ENCODE measurements around the gene AFF3. TPM values are rescaled to one million over a fixed set of nuclear protein-coding genes. Genes with fewer than 3 reads are reported as not detected.

The AFF3 gene
- total and polyA plus RNA-seq, 3 donors from 2014 or later = 18.0 to 34.4 (median 27.1) TPM

DNA sequence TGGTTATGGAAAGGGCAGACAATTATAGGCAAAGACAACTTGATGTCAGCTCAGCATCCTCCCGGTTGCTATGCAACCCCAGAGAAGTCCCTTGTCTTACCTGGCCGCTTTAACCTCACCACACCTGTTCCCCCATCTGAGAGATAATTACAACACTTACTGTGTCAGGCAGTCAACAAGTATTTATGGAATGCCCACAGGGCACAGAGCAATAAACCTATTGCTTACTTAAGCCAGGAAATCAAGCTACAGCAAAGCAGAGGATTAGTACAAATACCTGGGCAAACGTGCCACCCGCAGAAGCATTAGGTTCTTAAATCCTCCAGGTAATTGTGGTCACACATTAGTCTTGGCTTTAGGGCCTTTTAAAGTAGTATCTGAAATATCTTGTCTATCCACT is 332.2 kb downstream of the AFF3 start:
- TF ChIP-seq, protein P1, sequence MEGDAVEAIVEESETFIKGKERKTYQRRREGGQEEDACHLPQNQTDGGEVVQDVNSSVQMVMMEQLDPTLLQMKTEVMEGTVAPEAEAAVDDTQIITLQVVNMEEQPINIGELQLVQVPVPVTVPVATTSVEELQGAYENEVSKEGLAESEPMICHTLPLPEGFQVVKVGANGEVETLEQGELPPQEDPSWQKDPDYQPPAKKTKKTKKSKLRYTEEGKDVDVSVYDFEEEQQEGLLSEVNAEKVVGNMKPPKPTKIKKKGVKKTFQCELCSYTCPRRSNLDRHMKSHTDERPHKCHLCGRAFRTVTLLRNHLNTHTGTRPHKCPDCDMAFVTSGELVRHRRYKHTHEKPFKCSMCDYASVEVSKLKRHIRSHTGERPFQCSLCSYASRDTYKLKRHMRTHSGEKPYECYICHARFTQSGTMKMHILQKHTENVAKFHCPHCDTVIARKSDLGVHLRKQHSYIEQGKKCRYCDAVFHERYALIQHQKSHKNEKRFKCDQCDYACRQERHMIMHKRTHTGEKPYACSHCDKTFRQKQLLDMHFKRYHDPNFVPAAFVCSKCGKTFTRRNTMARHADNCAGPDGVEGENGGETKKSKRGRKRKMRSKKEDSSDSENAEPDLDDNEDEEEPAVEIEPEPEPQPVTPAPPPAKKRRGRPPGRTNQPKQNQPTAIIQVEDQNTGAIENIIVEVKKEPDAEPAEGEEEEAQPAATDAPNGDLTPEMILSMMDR (IDR thresholded peaks at IDR 0.05) = no peak
- no peak for TF ChIP-seq POLR2A (IDR thresholded peaks at IDR 0.05)

DNA sequence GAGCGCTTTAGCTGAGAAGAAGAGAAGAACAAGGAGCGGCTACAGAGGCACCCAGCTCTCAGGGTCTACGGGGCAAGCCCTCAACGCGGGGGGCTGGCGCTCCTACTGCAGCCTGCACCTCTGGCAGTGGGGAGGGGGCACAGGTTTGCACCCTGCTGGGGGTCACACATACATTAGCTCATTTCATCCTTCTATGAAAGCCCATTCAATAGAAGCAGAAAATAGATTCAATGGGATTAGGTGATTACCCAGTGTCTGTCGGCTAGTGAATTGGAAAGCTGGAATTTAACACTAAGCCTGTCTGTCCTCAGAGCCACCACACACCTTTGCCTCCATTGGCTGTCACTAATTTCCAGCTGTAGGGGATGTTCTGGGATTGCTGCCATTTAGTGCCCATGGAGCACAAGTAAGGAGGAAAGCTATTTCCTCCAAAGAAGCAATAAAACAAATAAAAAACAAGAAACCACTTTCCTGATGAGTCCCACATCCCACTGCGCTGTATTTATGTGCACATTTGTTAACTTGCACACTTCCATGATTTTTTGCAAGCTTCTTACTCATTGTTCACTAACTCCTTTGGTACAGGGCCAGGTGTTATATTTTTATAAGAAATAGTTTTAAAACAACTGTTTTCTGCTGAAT is 333.0 kb downstream of the AFF3 start:
- H3K4me3 ChIP-seq = no peak overlapping the region
- no peaks in the 10 kb centered on the region for H3K9me3 ChIP-seq
- WGBS, 2 donors = 89 to 91% methylated on average over 8 of the region's 8 CpGs
- no peak overlapping the region for H3K27ac ChIP-seq
- intact Hi-C loops (cut with DNase I; ENCODE audit: low total_unique reads) = no loop called here
- no peaks in the 10 kb centered on the region for H3K36me3 ChIP-seq (ENCODE audit: low read depth, missing control alignments)
- TF ChIP-seq POLR2A (IDR thresholded peaks at IDR 0.05) = no peak
- TF ChIP-seq, protein P1 (IDR thresholded peaks at IDR 0.05) = no peak
- no peaks in the 10 kb centered on the region for H3K27me3 ChIP-seq
- no peaks in the 10 kb centered on the region for H3K4me1 ChIP-seq
- DNase-seq = no peak

More for the DNA sequence above, 332.2 kb downstream of the AFF3 start:
- Histone ChIP-seq H3K4me1 (no peaks in the 10 kb centered on the region), H3K4me3 (no peak overlapping the region), H3K27ac (no peak overlapping the region), H3K36me3 (ENCODE audit: low read depth, missing control alignments) (no peaks in the 10 kb centered on the region), H3K27me3 (no peaks in the 10 kb centered on the region), H3K9me3 (no peaks in the 10 kb centered on the region)
- 87 to 91% methylated on average over 4 of the region's 4 CpGs for WGBS, 2 donors
- intact Hi-C loops (cut with DNase I; ENCODE audit: low total_unique reads) = no loop called here
- no peak for DNase-seq

DNA sequence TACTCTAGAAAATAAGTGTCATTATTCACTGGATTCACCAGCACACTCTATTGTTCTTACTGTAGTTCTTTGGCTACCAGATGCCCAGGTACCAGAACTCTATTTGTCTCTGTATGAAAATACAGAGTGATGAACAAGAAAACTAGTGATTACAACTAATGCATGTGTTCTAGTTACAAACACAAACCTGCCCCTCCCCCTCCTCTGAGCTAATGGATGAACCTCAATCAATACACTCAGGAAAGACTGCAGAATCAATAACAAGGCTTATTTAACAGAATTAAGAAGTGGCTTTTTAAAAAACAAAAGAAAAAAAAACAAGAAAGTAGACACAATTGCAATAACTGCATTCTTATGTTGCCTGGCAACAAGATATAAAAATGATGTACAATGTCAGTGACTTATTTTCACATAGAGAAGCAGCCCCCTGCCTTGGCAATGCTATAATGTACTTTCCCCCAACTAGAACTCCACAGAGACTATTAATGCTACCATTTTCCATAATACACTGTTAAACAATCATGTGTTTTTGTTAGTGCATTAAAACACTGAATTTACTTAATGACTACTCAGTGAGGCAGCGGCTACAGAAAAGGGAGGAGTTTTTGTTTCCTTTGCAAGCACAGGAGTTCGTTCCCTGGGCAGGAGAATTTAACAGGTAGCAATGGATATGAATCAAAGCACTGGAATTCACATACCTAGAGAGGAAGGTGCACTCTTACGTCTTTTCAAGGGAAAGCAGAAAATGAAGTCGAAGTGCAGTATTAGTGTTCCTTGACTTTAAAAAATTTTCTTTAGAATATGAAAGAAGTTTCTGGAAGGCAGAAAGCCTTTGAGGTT is 333.8 kb downstream of the AFF3 start:
- 90 to 91% methylated on average over 4 of the region's 4 CpGs for WGBS, 2 donors
- intact Hi-C loops (cut with DNase I; ENCODE audit: low total_unique reads) = no loop called here
- DNase-seq = no peak
- Histone ChIP-seq H3K4me1 (no peaks in the 10 kb centered on the region), H3K4me3 (no peak overlapping the region), H3K27ac (no peak overlapping the region), H3K36me3 (ENCODE audit: low read depth, missing control alignments) (no peaks in the 10 kb centered on the region), H3K9me3 (no peaks in the 10 kb centered on the region), H3K27me3 (no peaks in the 10 kb centered on the region)
- TF ChIP-seq, protein P1 (IDR thresholded peaks at IDR 0.05) = no peak
- no peak for TF ChIP-seq POLR2A (IDR thresholded peaks at IDR 0.05)

DNA sequence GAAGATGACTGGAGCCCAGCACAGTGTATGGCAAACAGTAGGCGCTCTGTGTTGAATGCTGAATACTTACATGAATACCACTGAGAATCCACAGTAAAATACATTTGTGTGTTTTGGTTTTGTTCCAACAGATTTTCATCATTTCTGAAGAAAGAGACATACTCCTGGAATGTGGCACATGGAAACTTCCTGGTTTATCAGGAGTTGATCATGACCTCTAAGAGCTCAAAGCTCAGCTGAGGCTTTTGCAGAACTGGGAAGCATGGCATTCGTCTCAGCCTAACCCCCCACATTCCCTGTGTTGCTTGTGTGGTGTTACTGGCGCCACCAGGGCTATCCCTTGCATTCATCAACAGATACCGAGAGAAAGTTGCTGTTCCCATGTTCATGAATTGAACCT is 335.6 kb downstream of the AFF3 start:
- no peak for DNase-seq
- TF ChIP-seq POLR2A (IDR thresholded peaks at IDR 0.05) = no peak
- TF ChIP-seq, protein P1 (IDR thresholded peaks at IDR 0.05) = no peak
- no peaks in the 10 kb centered on the region for H3K27me3 ChIP-seq
- H3K4me3 ChIP-seq = no peak overlapping the region
- H3K9me3 ChIP-seq = no peaks in the 10 kb centered on the region
- no peaks in the 10 kb centered on the region for H3K36me3 ChIP-seq (ENCODE audit: low read depth, missing control alignments)
- intact Hi-C loops (cut with DNase I; ENCODE audit: low total_unique reads) = no loop called here
- no peak overlapping the region for H3K27ac ChIP-seq
- no peaks in the 10 kb centered on the region for H3K4me1 ChIP-seq
- 89 to 95% methylated on average over 4 of the region's 4 CpGs for whole genome bisulfite sequencing, 2 donors
